NB4 (cell line): ENCODE data around the gene ADARB2.

Experiments used
- DNase-seq: peaks from one replicate; pipeline ENCODE4 v3.0.0; 2010; ENCODE audit warnings: low read depth
- H3K4me3 ChIP-seq: one replicate; pipeline ENCODE4 v1.5.1; 2011; ENCODE audit warnings: mild to moderate bottlenecking, low read depth, low read length, moderate library complexity
- CTCF ChIP-seq: IDR thresholded peaks from one replicate; pipeline ENCODE4 v1.5.1; 2012; ENCODE audit warnings: low read depth, low read length
- MAX ChIP-seq: IDR thresholded peaks from 2 replicates; pipeline ENCODE4 v1.6.1; 2011; ENCODE audit warnings: low read depth, low read length
- MYC ChIP-seq: IDR thresholded peaks from 2 replicates; pipeline ENCODE4 v1.6.1; 2011; ENCODE audit warnings: low read depth, low read length
- POLR2A ChIP-seq: IDR thresholded peaks from 2 replicates; pipeline ENCODE4 v1.6.1; 2011; ENCODE audit warnings: mild to moderate bottlenecking; ENCODE audit not compliant: insufficient read length; ENCODE audit errors: extremely low read depth

ADARB2 gene

GRCh38 chr10:1136268-1136667, 601.1 kb downstream of the ADARB2 start:
- TF ChIP-seq MAX (no peak), CTCF (no peak), POLR2A (no peak), MYC (no peak)
- no peak for DNase-seq
- no peak overlapping the region for H3K4me3 ChIP-seq

GRCh38 chr10:1134156-1134555, 603.2 kb downstream of the ADARB2 start:
- no peak overlapping the region for H3K4me3 ChIP-seq
- no peak for DNase-seq
- TF ChIP-seq POLR2A (no peak), MAX (no peak), CTCF (no peak), MYC (no peak)

GRCh38 chr10:1133495-1134045, 603.8 kb downstream of the ADARB2 start:
- no peak overlapping the region for H3K4me3 ChIP-seq
- no peak for DNase-seq
- TF ChIP-seq CTCF, result no peak
- no peak for TF ChIP-seq POLR2A
- TF ChIP-seq MYC, result no peak
- TF ChIP-seq MAX, result no peak

GRCh38 chr10:1132584-1132983, 604.7 kb downstream of the ADARB2 start:
- H3K4me3 ChIP-seq, result no peak overlapping the region
- no peak for DNase-seq
- no peak for TF ChIP-seq POLR2A
- TF ChIP-seq MYC, result no peak
- TF ChIP-seq CTCF, result no peak
- TF ChIP-seq MAX, result no peak

- no peak overlapping the region for H3K4me3 ChIP-seq
- no peak for DNase-seq
- no peak for TF ChIP-seq MYC
- no peak for TF ChIP-seq MAX
- TF ChIP-seq POLR2A, result no peak
- no peak for TF ChIP-seq CTCF
Observed at GRCh38 chr10:1130995-1131790, 606.1 kb downstream of the ADARB2 start.
